ENCODE results near the gene FBXL7.

DNA sequence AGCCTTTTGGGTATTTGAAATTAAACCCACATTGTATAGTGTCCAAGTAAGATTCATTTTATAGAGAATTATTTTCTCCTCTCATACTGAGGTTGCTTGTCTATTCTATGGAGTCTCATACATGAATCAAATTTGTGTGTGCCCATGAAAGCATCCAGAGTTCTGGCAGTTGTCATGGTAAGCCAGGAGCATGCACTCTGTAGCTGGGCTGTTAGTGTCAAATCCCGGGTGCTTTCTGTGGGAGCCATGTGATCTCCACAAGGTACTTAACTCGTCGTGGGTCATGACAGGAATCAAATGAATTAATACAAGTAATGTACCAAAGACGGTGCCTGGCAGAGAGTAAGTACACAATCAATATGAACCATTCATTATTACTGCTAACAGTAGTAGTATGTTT is 58.7 kb downstream of the FBXL7 start:
- TF ChIP-seq, protein P1, sequence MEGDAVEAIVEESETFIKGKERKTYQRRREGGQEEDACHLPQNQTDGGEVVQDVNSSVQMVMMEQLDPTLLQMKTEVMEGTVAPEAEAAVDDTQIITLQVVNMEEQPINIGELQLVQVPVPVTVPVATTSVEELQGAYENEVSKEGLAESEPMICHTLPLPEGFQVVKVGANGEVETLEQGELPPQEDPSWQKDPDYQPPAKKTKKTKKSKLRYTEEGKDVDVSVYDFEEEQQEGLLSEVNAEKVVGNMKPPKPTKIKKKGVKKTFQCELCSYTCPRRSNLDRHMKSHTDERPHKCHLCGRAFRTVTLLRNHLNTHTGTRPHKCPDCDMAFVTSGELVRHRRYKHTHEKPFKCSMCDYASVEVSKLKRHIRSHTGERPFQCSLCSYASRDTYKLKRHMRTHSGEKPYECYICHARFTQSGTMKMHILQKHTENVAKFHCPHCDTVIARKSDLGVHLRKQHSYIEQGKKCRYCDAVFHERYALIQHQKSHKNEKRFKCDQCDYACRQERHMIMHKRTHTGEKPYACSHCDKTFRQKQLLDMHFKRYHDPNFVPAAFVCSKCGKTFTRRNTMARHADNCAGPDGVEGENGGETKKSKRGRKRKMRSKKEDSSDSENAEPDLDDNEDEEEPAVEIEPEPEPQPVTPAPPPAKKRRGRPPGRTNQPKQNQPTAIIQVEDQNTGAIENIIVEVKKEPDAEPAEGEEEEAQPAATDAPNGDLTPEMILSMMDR (IDR thresholded peaks at IDR 0.05; ENCODE audit: insufficient read depth, low read length, poor library complexity, severe bottlenecking): no peak
- TF ChIP-seq EZH2phosphoT487 (conservative IDR thresholded peaks at IDR 0.05; ENCODE audit: low read length): no peak
